Measurements from ENCODE around the gene GIMAP6. TPM values are rescaled to one million over a fixed set of nuclear protein-coding genes. Genes with fewer than 3 reads are reported as not detected.

The GIMAP6 gene
- total and polyA plus RNA-seq, 9 donors = 3.6 to 38.1 (median 11.4) TPM

GRCh38 chr7:150656047-150656446 is 23.9 kb upstream of the GIMAP6 start:
- Histone ChIP-seq H3K36me3 (no peaks in the 10 kb centered on the region), H3K27ac (no peak overlapping the region), H3K4me3 (no peak overlapping the region), H3K27me3 (no peaks in the 10 kb centered on the region), H3K4me1 (ENCODE audit: insufficient read depth) (no peaks in the 10 kb centered on the region), H3K9me3 (no peaks in the 10 kb centered on the region)
- no peak for TF ChIP-seq EP300 (IDR thresholded peaks at IDR 0.05)
- no peak for TF ChIP-seq POLR2A (IDR thresholded peaks at IDR 0.05)
- TF ChIP-seq, protein P1, sequence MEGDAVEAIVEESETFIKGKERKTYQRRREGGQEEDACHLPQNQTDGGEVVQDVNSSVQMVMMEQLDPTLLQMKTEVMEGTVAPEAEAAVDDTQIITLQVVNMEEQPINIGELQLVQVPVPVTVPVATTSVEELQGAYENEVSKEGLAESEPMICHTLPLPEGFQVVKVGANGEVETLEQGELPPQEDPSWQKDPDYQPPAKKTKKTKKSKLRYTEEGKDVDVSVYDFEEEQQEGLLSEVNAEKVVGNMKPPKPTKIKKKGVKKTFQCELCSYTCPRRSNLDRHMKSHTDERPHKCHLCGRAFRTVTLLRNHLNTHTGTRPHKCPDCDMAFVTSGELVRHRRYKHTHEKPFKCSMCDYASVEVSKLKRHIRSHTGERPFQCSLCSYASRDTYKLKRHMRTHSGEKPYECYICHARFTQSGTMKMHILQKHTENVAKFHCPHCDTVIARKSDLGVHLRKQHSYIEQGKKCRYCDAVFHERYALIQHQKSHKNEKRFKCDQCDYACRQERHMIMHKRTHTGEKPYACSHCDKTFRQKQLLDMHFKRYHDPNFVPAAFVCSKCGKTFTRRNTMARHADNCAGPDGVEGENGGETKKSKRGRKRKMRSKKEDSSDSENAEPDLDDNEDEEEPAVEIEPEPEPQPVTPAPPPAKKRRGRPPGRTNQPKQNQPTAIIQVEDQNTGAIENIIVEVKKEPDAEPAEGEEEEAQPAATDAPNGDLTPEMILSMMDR (IDR thresholded peaks at IDR 0.05) = no peak
- WGBS, 3 donors = 66 to 74% (median 67%) methylated on average over 5 of the region's 5 CpGs
- no peak for DNase-seq
- intact Hi-C loops (cut with DNase I) = no loop called here

- no peak for DNase-seq
- Histone ChIP-seq H3K36me3 (no peaks in the 10 kb centered on the region), H3K4me3 (no peak overlapping the region), H3K27ac (no peak overlapping the region), H3K4me1 (ENCODE audit: insufficient read depth) (no peaks in the 10 kb centered on the region), H3K9me3 (no peaks in the 10 kb centered on the region), H3K27me3 (no peaks in the 10 kb centered on the region)
- WGBS, 3 donors = 66 to 70% (median 66%) methylated on average over 2 of the region's 2 CpGs
- intact Hi-C loops (cut with DNase I) = no loop called here
- TF ChIP-seq POLR2A (IDR thresholded peaks at IDR 0.05) (no peak), EP300 (IDR thresholded peaks at IDR 0.05) (no peak)
- TF ChIP-seq, protein P1 (IDR thresholded peaks at IDR 0.05) = no peak
These were observed 22.5 kb upstream of the GIMAP6 start for GRCh38 chr7:150654692-150655091.

DNA sequence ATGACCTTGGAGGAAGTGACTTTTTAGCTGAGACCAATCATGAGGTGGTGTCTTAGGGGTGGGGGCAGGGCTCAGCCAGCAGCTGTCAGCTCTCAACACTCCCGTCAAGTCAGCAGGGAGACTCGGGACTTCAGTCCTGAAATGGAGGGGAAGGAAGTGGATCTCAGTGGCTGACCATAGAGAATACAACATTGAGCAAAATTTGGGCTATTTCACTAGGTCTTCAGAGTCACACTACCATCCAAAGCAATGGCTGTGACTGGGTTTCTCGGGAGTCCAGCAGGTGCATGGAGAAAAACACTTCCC is 16.8 kb upstream of the GIMAP6 start:
- TF ChIP-seq POLR2A (IDR thresholded peaks at IDR 0.05) = no peak
- TF ChIP-seq, protein P1 (IDR thresholded peaks at IDR 0.05) = no peak
- no peak for TF ChIP-seq EP300 (IDR thresholded peaks at IDR 0.05)
- intact Hi-C loops (cut with DNase I) = no loop called here

DNA sequence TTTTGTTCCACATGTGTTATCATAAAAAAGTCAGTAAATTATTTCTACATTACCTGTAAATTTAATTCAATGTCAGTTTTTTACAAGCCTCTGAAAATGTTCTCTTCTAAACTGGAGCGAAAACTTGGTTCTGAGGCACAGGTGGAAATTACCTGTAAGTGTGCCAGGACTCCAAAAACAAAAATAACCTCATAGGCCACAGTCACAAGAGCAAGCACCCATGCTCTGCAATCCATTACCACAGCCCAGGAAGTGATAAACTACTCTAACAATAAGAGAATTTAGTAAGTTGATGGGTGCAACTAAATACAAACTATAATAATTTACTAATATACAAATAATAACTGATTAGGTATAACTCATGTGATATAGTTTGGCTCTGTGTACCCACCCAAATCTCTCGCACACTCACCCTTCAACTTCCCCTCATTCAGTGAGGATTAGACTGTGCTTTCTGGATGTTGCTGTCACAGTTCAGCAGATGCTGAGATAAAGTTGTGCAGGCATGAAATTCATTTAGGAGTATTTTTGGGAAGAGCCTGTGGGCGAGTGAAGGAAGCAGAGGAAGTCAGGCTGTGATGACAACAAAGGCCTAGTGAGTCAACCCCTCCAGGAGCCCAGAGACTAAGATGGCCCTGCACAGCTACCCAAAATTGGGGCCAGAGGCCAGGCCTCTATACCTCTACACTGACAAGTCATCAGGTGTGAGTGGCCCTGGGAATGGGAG is 16.3 kb upstream of the GIMAP6 start:
- H3K4me3 ChIP-seq = no peak overlapping the region
- DNase-seq = no peak
- 72 to 80% (median 74%) methylated on average over 3 of the region's 3 CpGs for WGBS, 3 donors
- H3K9me3 ChIP-seq = no peaks in the 10 kb centered on the region
- H3K4me1 ChIP-seq (ENCODE audit: insufficient read depth) = no peaks in the 10 kb centered on the region
- H3K27ac ChIP-seq = no peak overlapping the region
- H3K27me3 ChIP-seq = no peaks in the 10 kb centered on the region
- intact Hi-C loops (cut with DNase I) = no loop called here
- TF ChIP-seq POLR2A (IDR thresholded peaks at IDR 0.05) = no peak
- TF ChIP-seq, protein P1 (IDR thresholded peaks at IDR 0.05) = no peak
- TF ChIP-seq EP300 (IDR thresholded peaks at IDR 0.05) = no peak
- H3K36me3 ChIP-seq = no peaks in the 10 kb centered on the region

More for the DNA sequence above, 16.8 kb upstream of the GIMAP6 start:
- no peak overlapping the region for H3K4me3 ChIP-seq
- no peaks in the 10 kb centered on the region for H3K36me3 ChIP-seq
- no peak for DNase-seq
- H3K4me1 ChIP-seq (ENCODE audit: insufficient read depth) = no peaks in the 10 kb centered on the region
- H3K9me3 ChIP-seq = no peaks in the 10 kb centered on the region
- WGBS, 3 donors = 14 to 40% (median 36%) methylated on average over 3 of the region's 3 CpGs
- H3K27ac ChIP-seq = no peak overlapping the region
- no peaks in the 10 kb centered on the region for H3K27me3 ChIP-seq

Data from ovary (tissue), 9 donors.